ENCODE results near the gene KIF3C.

GRCh38 chr2:26016012-26016705 is 33.9 kb upstream of the KIF3C start:
- TF ChIP-seq EZH2 (IDR thresholded peaks at IDR 0.05; ENCODE audit: insufficient read depth, poor library complexity, severe bottlenecking) (no peak), EZH2phosphoT487 (IDR thresholded peaks at IDR 0.05; ENCODE audit: insufficient read depth, low read depth) (no peak)

Measured in GM23248 (cell line).